Prostate gland (tissue), 2 donors: ENCODE data around the gene RPS6KA2. TPM values are rescaled to one million over a fixed set of nuclear protein-coding genes. Genes with fewer than 3 reads are reported as not detected.

ENCODE experiments used
- DNase-seq: peaks from one replicate; pipeline ENCODE4 v3.0.0-alpha.2; 2019; ENCODE audit warnings: low spot score
- H3K27ac ChIP-seq, 2 donors: fragments of 200-600 bp; sonication (generic); 2 replicates each; pipeline ENCODE4 v1.5.1; 2017 to 2019
- H3K27me3 ChIP-seq: fragments of 200-600 bp; sonication (generic); replicated peaks from 2 replicates; pipeline ENCODE4 v1.5.1; 2019; ENCODE audit not compliant: insufficient read depth
- H3K36me3 ChIP-seq, 2 donors: fragments of 200-600 bp; sonication (generic); 1 replicate in 1 of 2; 2 replicates in 1 of 2; pipeline versions ENCODE4 v1.5.1 to v1.8.1; 2017 to 2019
- H3K4me1 ChIP-seq: fragments of 200-600 bp; sonication (generic); replicated peaks from 2 replicates; pipeline ENCODE4 v1.5.1; 2019
- H3K4me3 ChIP-seq, 2 donors: fragments of 200-600 bp; sonication (generic); 2 replicates each; pipeline ENCODE4 v1.5.1; 2017 to 2019
- H3K9me3 ChIP-seq: fragments of 200-600 bp; sonication (generic); 2 replicates; pipeline ENCODE4 v1.5.1; 2017
- POLR2A ChIP-seq: fragments of 450-650 bp; IDR thresholded peaks from one replicate; pipeline ENCODE4 v1.6.1; 2016; ENCODE audit warnings: antibody characterized with exemption, mild to moderate bottlenecking
- POLR2AphosphoS5 ChIP-seq: sonication (generic); formaldehyde crosslinking; IDR thresholded peaks from one replicate; pipeline ENCODE4 v1.6.1; 2017; ENCODE audit warnings: antibody characterized with exemption
- WGBS: methylation state at CpG from one replicate; pipeline ENCODE4 v1.1.5; 2018; 5-methylcytosine and 5-hydroxymethylcytosine counted together
- intact Hi-C: fragments of 100-400 bp; cut with DNase I; formaldehyde crosslinking; loops from one replicate; pipeline ENCODE4 v1.14.2; 2022
- total RNA-seq, 2 donors: library from RNA; depleted of rRNA; stranded (reverse); fragments of >200 nt; gene quantifications; one replicate each; pipeline ENCODE4 v1.1.0, GENCODE V29; 2016
- TF ChIP-seq, protein P1 (sequence below), 4 experiments: fragments of 200-600 bp in 2 of 4; fragments of 450-650 bp in 2 of 4; sonication (generic) in 2 of 4; IDR thresholded peaks; 1 replicate in 3 of 4; 2 replicates in 1 of 4; pipeline ENCODE4 v1.5.1; 2016 to 2019; ENCODE audit warnings: antibody characterized with exemption in 4 of 4, mild to moderate bottlenecking in 2 of 4, moderate library complexity in 2 of 4

Gene RPS6KA2
- total RNA-seq, 2 donors from 2014 or later, result 32.2 to 44.3 TPM

GRCh38 chr6:166471797-166472260 lies 155.2 kb downstream of the RPS6KA2 start:
- no peaks in the 10 kb centered on the region for H3K4me1 ChIP-seq
- H3K27me3 ChIP-seq, result no peaks in the 10 kb centered on the region
- no peak for TF ChIP-seq POLR2AphosphoS5
- no peak for TF ChIP-seq POLR2A
- TF ChIP-seq, protein P1, sequence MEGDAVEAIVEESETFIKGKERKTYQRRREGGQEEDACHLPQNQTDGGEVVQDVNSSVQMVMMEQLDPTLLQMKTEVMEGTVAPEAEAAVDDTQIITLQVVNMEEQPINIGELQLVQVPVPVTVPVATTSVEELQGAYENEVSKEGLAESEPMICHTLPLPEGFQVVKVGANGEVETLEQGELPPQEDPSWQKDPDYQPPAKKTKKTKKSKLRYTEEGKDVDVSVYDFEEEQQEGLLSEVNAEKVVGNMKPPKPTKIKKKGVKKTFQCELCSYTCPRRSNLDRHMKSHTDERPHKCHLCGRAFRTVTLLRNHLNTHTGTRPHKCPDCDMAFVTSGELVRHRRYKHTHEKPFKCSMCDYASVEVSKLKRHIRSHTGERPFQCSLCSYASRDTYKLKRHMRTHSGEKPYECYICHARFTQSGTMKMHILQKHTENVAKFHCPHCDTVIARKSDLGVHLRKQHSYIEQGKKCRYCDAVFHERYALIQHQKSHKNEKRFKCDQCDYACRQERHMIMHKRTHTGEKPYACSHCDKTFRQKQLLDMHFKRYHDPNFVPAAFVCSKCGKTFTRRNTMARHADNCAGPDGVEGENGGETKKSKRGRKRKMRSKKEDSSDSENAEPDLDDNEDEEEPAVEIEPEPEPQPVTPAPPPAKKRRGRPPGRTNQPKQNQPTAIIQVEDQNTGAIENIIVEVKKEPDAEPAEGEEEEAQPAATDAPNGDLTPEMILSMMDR (IDR thresholded peaks at IDR 0.05), result no peak
- no peaks in the 10 kb centered on the region for H3K36me3 ChIP-seq
- 81% methylated on average over 10 of the region's 10 CpGs for WGBS
- intact Hi-C loops, result no loop called here
- H3K9me3 ChIP-seq, result no peaks in the 10 kb centered on the region
- no peak overlapping the region for H3K4me3 ChIP-seq
- no peak for DNase-seq
- no peak overlapping the region for H3K27ac ChIP-seq

GRCh38 chr6:166470863-166471410 lies 156.1 kb downstream of the RPS6KA2 start:
- Histone ChIP-seq H3K36me3 (no peaks in the 10 kb centered on the region), H3K9me3 (no peaks in the 10 kb centered on the region), H3K4me1 (no peaks in the 10 kb centered on the region), H3K4me3 (no peak overlapping the region), H3K27ac (no peak overlapping the region), H3K27me3 (no peaks in the 10 kb centered on the region)
- WGBS, result 87% methylated on average over 23 of the region's 23 CpGs
- no peak for DNase-seq
- intact Hi-C loops, result no loop called here
- TF ChIP-seq POLR2AphosphoS5 (no peak), POLR2A (no peak)
- TF ChIP-seq, protein P1 (IDR thresholded peaks at IDR 0.05), result no peak

DNA sequence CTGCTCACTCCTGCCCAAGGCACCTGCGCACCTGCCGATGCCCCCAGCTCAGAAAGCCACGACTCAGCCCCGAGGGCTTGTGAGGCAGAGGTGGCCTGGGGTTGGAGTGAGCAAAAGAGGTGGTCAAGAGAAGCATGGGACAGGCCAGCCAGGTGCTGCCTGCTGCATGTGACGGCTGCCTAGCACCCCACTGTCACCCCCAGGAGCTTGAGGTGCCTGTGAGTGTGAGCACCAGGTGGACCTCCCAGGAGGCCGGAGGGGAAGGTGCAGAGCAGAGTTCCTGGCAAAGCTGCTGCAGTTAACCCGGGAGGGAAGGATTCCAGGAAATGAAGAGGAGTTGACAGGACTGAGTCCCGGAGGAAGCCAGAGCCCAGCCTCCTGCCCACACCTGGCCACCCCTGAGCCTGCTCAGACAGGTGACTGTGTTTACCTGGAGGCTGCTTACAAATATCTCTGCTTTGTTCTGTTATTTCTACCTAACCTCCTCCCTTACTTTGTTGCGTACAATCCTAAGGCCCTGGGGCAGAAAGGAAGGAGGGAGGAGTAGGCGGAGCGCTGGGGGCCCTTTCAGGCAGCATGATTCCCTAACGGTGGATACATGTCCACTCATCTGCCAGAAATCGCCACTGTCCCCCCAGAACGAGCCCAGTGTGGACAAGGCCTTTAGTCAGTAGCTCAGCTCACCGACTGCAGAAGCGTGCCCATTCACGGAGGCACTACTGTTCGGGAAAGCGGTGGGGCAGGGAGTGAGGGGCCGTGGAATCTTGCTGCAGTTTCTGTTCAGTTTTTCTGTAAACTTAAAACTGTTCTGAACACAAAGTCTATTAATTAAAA lies 156.8 kb downstream of the RPS6KA2 start:
- Histone ChIP-seq H3K9me3 (no peaks in the 10 kb centered on the region), H3K36me3 (no peaks in the 10 kb centered on the region), H3K27me3 (no peaks in the 10 kb centered on the region), H3K4me3 (no peak overlapping the region), H3K27ac (no peak overlapping the region), H3K4me1 (no peaks in the 10 kb centered on the region)
- peak; percentile 35 for DNase-seq
- 58% methylated on average over 20 of the region's 20 CpGs for WGBS
- intact Hi-C loops, result no loop called here
- TF ChIP-seq, protein P1 (IDR thresholded peaks at IDR 0.05), result no peak
- TF ChIP-seq POLR2AphosphoS5, result no peak

GRCh38 chr6:166469426-166469961 lies 157.6 kb downstream of the RPS6KA2 start:
- Histone ChIP-seq H3K36me3 (no peaks in the 10 kb centered on the region), H3K4me3 (no peak overlapping the region), H3K4me1 (no peaks in the 10 kb centered on the region), H3K27me3 (no peaks in the 10 kb centered on the region), H3K9me3 (no peaks in the 10 kb centered on the region), H3K27ac (no peak overlapping the region)
- intact Hi-C loops, result loop anchor here (10.0 kb wide), 1 partner anchor 155 kb away; the partner anchor contains the start of gene RPS6KA2
- no peak for DNase-seq
- 95% methylated on average over 14 of the region's 14 CpGs for WGBS
- TF ChIP-seq POLR2A (no peak), POLR2AphosphoS5 (no peak)
- TF ChIP-seq, protein P1 (IDR thresholded peaks at IDR 0.05), result no peak
